Stimulated activated memory B cell treated with anti-CD40 and anti-IgM and Interleukin-4, amounts not matched to agents 10 μg/mL and 1 μg/mL and 100 μg/mL, for 72 hours (primary cell): ENCODE measurements around the gene GIT2.
A peak's percentile ranks its signal among the peaks of the same experiment; 100 is the strongest.

Experiments
- ATAC-seq: fragments of 150-1000 bp; cut with Tn5 transposase; 2 replicates; pipeline ENCODE4 v1.10.0; 2021
- H3K27ac Mint-ChIP-seq: one replicate; pipeline ENCODE4 v1.8.0; 2022; ENCODE audit warnings: mild to moderate bottlenecking, mixed read lengths
- H3K27me3 Mint-ChIP-seq: one replicate; pipeline ENCODE4 v1.8.0; 2022; ENCODE audit warnings: mixed read lengths
- H3K36me3 Mint-ChIP-seq: one replicate; pipeline ENCODE4 v1.8.0; 2022; ENCODE audit warnings: mixed read lengths
- H3K4me1 Mint-ChIP-seq: one replicate; pipeline ENCODE4 v1.8.0; 2022; ENCODE audit warnings: mixed read lengths
- H3K4me3 Mint-ChIP-seq: one replicate; pipeline ENCODE4 v1.8.0; 2022; ENCODE audit warnings: mild to moderate bottlenecking, moderate library complexity, mixed read lengths
- H3K9me3 Mint-ChIP-seq: one replicate; pipeline ENCODE4 v1.8.0; 2022; ENCODE audit warnings: mixed read lengths

The GIT2 gene

GRCh38 chr12:109950625-109951024, 45.5 kb downstream of the GIT2 start:
- no peak for ATAC-seq
- no peaks in the 10 kb centered on the region for H3K9me3 Mint-ChIP-seq
- no peak overlapping the region for H3K4me3 Mint-ChIP-seq
- H3K27ac Mint-ChIP-seq = peak overlapping the region; percentile 77
- H3K4me1 Mint-ChIP-seq = peaks cover 43% of the 10 kb centered on the region
- peaks cover 65% of the 10 kb centered on the region for H3K36me3 Mint-ChIP-seq
- H3K27me3 Mint-ChIP-seq = no peaks in the 10 kb centered on the region

GRCh38 chr12:109949089-109949488, 47.1 kb downstream of the GIT2 start:
- Mint-ChIP-seq H3K36me3 (peaks cover 67% of the 10 kb centered on the region), H3K4me1 (peaks cover 43% of the 10 kb centered on the region), H3K9me3 (no peaks in the 10 kb centered on the region), H3K4me3 (no peak overlapping the region), H3K27me3 (no peaks in the 10 kb centered on the region), H3K27ac (peak overlapping the region; percentile 77)
- ATAC-seq = no peak

GRCh38 chr12:109948368-109948767, 47.8 kb downstream of the GIT2 start:
- H3K27me3 Mint-ChIP-seq = no peaks in the 10 kb centered on the region
- H3K36me3 Mint-ChIP-seq = peaks cover 64% of the 10 kb centered on the region
- no peak for ATAC-seq
- H3K4me3 Mint-ChIP-seq = peak overlapping the region; percentile 3
- H3K9me3 Mint-ChIP-seq = no peaks in the 10 kb centered on the region
- H3K27ac Mint-ChIP-seq = peak overlapping the region; percentile 23
- H3K4me1 Mint-ChIP-seq = peaks cover 39% of the 10 kb centered on the region

GRCh38 chr12:109947521-109947920, 48.6 kb downstream of the GIT2 start:
- Mint-ChIP-seq H3K4me3 (no peak overlapping the region), H3K9me3 (no peaks in the 10 kb centered on the region), H3K27ac (peak overlapping the region; percentile 23), H3K36me3 (peaks cover 56% of the 10 kb centered on the region), H3K27me3 (no peaks in the 10 kb centered on the region), H3K4me1 (peaks cover 30% of the 10 kb centered on the region)
- ATAC-seq = no peak

GRCh38 chr12:109946913-109947312, 49.3 kb downstream of the GIT2 start:
- no peaks in the 10 kb centered on the region for H3K27me3 Mint-ChIP-seq

GRCh38 chr12:109946505-109946904, 49.7 kb downstream of the GIT2 start:
- H3K9me3 Mint-ChIP-seq = no peaks in the 10 kb centered on the region
- peak overlapping the region; percentile 23 for H3K27ac Mint-ChIP-seq
- H3K4me1 Mint-ChIP-seq = peaks cover 23% of the 10 kb centered on the region
- peaks cover 46% of the 10 kb centered on the region for H3K36me3 Mint-ChIP-seq
- no peak for ATAC-seq
- no peak overlapping the region for H3K4me3 Mint-ChIP-seq
- no peaks in the 10 kb centered on the region for H3K27me3 Mint-ChIP-seq

More at GRCh38 chr12:109946913-109947312, 49.3 kb downstream of the GIT2 start:
- Mint-ChIP-seq H3K4me3 (no peak overlapping the region), H3K27ac (peak overlapping the region; percentile 23), H3K9me3 (no peaks in the 10 kb centered on the region), H3K4me1 (peaks cover 24% of the 10 kb centered on the region), H3K36me3 (peaks cover 50% of the 10 kb centered on the region)
- ATAC-seq = no peak

- H3K27me3 Mint-ChIP-seq = no peaks in the 10 kb centered on the region
- no peak for ATAC-seq
- H3K36me3 Mint-ChIP-seq = peaks cover 37% of the 10 kb centered on the region
- no peaks in the 10 kb centered on the region for H3K9me3 Mint-ChIP-seq
- H3K27ac Mint-ChIP-seq = no peak overlapping the region
- peaks cover 23% of the 10 kb centered on the region for H3K4me1 Mint-ChIP-seq
- H3K4me3 Mint-ChIP-seq = no peak overlapping the region
Observed at GRCh38 chr12:109944561-109945359, 51.4 kb downstream of the GIT2 start.

- H3K9me3 Mint-ChIP-seq = no peaks in the 10 kb centered on the region
Observed at GRCh38 chr12:109943811-109944210, 52.4 kb downstream of the GIT2 start.

GRCh38 chr12:109940339-109940923, 55.7 kb downstream of the GIT2 start:
- Mint-ChIP-seq H3K9me3 (no peaks in the 10 kb centered on the region), H3K4me3 (no peak overlapping the region), H3K27me3 (no peaks in the 10 kb centered on the region), H3K36me3 (peaks cover 48% of the 10 kb centered on the region), H3K4me1 (no peaks in the 10 kb centered on the region), H3K27ac (no peak overlapping the region)
- no peak for ATAC-seq

More at GRCh38 chr12:109943811-109944210, 52.4 kb downstream of the GIT2 start:
- Mint-ChIP-seq H3K4me1 (peaks cover 23% of the 10 kb centered on the region), H3K27me3 (no peaks in the 10 kb centered on the region), H3K36me3 (peaks cover 45% of the 10 kb centered on the region), H3K27ac (no peak overlapping the region), H3K4me3 (no peak overlapping the region)
- ATAC-seq = no peak

- Mint-ChIP-seq H3K4me1 (no peaks in the 10 kb centered on the region), H3K27ac (no peak overlapping the region), H3K36me3 (peaks cover 42% of the 10 kb centered on the region)
Observed at GRCh38 chr12:109939504-109939903, 56.7 kb downstream of the GIT2 start.

GRCh38 chr12:109938947-109939346, 57.2 kb downstream of the GIT2 start:
- Mint-ChIP-seq H3K36me3 (peaks cover 42% of the 10 kb centered on the region), H3K27ac (no peak overlapping the region), H3K27me3 (no peaks in the 10 kb centered on the region), H3K9me3 (no peaks in the 10 kb centered on the region), H3K4me3 (no peak overlapping the region), H3K4me1 (no peaks in the 10 kb centered on the region)
- ATAC-seq = no peak

More at GRCh38 chr12:109939504-109939903, 56.7 kb downstream of the GIT2 start:
- Mint-ChIP-seq H3K4me3 (no peak overlapping the region), H3K27me3 (no peaks in the 10 kb centered on the region), H3K9me3 (no peaks in the 10 kb centered on the region)
- no peak for ATAC-seq

GRCh38 chr12:109937371-109937770, 58.8 kb downstream of the GIT2 start:
- H3K36me3 Mint-ChIP-seq = peaks cover 49% of the 10 kb centered on the region
- no peak overlapping the region for H3K27ac Mint-ChIP-seq

GRCh38 chr12:109934026-109934425, 62.1 kb downstream of the GIT2 start:
- H3K36me3 Mint-ChIP-seq = peaks cover 49% of the 10 kb centered on the region
- H3K4me1 Mint-ChIP-seq = no peaks in the 10 kb centered on the region
- no peaks in the 10 kb centered on the region for H3K9me3 Mint-ChIP-seq
- ATAC-seq = no peak
- no peaks in the 10 kb centered on the region for H3K27me3 Mint-ChIP-seq
- no peak overlapping the region for H3K27ac Mint-ChIP-seq
- H3K4me3 Mint-ChIP-seq = no peak overlapping the region

More at GRCh38 chr12:109937371-109937770, 58.8 kb downstream of the GIT2 start:
- Mint-ChIP-seq H3K4me1 (no peaks in the 10 kb centered on the region), H3K9me3 (no peaks in the 10 kb centered on the region), H3K27me3 (no peaks in the 10 kb centered on the region), H3K4me3 (no peak overlapping the region)
- ATAC-seq = no peak

- peaks cover 39% of the 10 kb centered on the region for H3K36me3 Mint-ChIP-seq
- H3K27me3 Mint-ChIP-seq = no peaks in the 10 kb centered on the region
- no peak for ATAC-seq
- H3K27ac Mint-ChIP-seq = peak overlapping the region; percentile 1
- no peaks in the 10 kb centered on the region for H3K4me1 Mint-ChIP-seq
- no peak overlapping the region for H3K4me3 Mint-ChIP-seq
- H3K9me3 Mint-ChIP-seq = no peaks in the 10 kb centered on the region
Observed at GRCh38 chr12:109932878-109933503, 63.2 kb downstream of the GIT2 start.

- no peaks in the 10 kb centered on the region for H3K27me3 Mint-ChIP-seq
- H3K36me3 Mint-ChIP-seq = peaks cover 27% of the 10 kb centered on the region
- no peak overlapping the region for H3K27ac Mint-ChIP-seq
- H3K9me3 Mint-ChIP-seq = no peaks in the 10 kb centered on the region
- H3K4me3 Mint-ChIP-seq = no peak overlapping the region
- H3K4me1 Mint-ChIP-seq = no peaks in the 10 kb centered on the region
- no peak for ATAC-seq
Observed at GRCh38 chr12:109931143-109931542, 65.0 kb downstream of the GIT2 start.
